Astrocyte (in vitro differentiated cells and primary cell): ENCODE measurements around the gene CD19. TPM values are rescaled to one million over a fixed set of nuclear protein-coding genes. Genes with fewer than 3 reads are reported as not detected.
"Not testable (repeated sequence)": the region's sequence is repeated elsewhere in the genome, so short reads cannot be mapped to it uniquely, and the experiment has no call there.

Experiments
- DNase-seq: peaks from one replicate; pipeline ENCODE4 v3.0.0-alpha.2; 2010; ENCODE audit warnings: low read depth
- FAIRE-seq: peaks from 2 replicates; lab custom pipeline; 2011; peaks lifted over from hg19 to GRCh38; lab: Jason Lieb, UNC
- H2AFZ ChIP-seq: 2 replicates; pipeline ENCODE4 v1.6.0; 2012; ENCODE audit warnings: low read depth, low read length, inconsistent platforms
- H3K27ac ChIP-seq: 2 replicates; pipeline ENCODE4 v1.5.1; 2011; ENCODE audit warnings: low read depth, low read length, inconsistent platforms
- H3K27me3 ChIP-seq: 2 replicates; pipeline ENCODE4 v1.6.0; 2011; ENCODE audit warnings: low read length, inconsistent platforms; ENCODE audit not compliant: insufficient read depth
- H3K36me3 ChIP-seq: 2 replicates; pipeline ENCODE4 v1.5.1; 2011; ENCODE audit warnings: low read length, inconsistent platforms; ENCODE audit not compliant: insufficient read depth
- H3K4me1 ChIP-seq: 2 replicates; pipeline ENCODE4 v1.5.1; 2011; ENCODE audit warnings: low read length, inconsistent platforms; ENCODE audit not compliant: insufficient read depth
- H3K4me2 ChIP-seq: 2 replicates; pipeline ENCODE4 v1.6.0; 2012; ENCODE audit warnings: low read length, inconsistent platforms
- H3K4me3 ChIP-seq: 2 replicates; pipeline ENCODE4 v1.5.1; 2011; ENCODE audit warnings: low read depth, mild to moderate bottlenecking, low read length, inconsistent platforms; ENCODE audit not compliant: insufficient read depth
- H3K79me2 ChIP-seq: 2 replicates; pipeline ENCODE4 v1.6.0; 2012; ENCODE audit warnings: mild to moderate bottlenecking, low read length, inconsistent platforms; ENCODE audit not compliant: insufficient read depth
- H3K9ac ChIP-seq: 2 replicates; pipeline ENCODE4 v1.6.0; 2012; ENCODE audit warnings: mild to moderate bottlenecking, low read length, inconsistent platforms
- H3K9me3 ChIP-seq: 2 replicates; pipeline ENCODE4 v1.5.1; 2012; ENCODE audit warnings: low read depth, mild to moderate bottlenecking, low read length, inconsistent platforms; ENCODE audit not compliant: insufficient read depth
- H4K20me1 ChIP-seq: 2 replicates; pipeline ENCODE4 v1.6.0; 2012; ENCODE audit warnings: low read length, inconsistent platforms; ENCODE audit not compliant: insufficient read depth
- H3K27ac Mint-ChIP-seq: one replicate; pipeline ENCODE4 v1.8.0; 2021; ENCODE audit warnings: mild to moderate bottlenecking, mixed read lengths; ENCODE audit not compliant: unreplicated experiment
- H3K27me3 Mint-ChIP-seq: one replicate; pipeline ENCODE4 v1.8.0; 2021; ENCODE audit warnings: low read depth, mixed read lengths; ENCODE audit not compliant: unreplicated experiment
- H3K36me3 Mint-ChIP-seq: one replicate; pipeline ENCODE4 v1.8.0; 2021; ENCODE audit warnings: low read depth, mixed read lengths; ENCODE audit not compliant: unreplicated experiment
- H3K4me1 Mint-ChIP-seq: one replicate; pipeline ENCODE4 v1.8.0; 2021; ENCODE audit warnings: low read depth, mixed read lengths; ENCODE audit not compliant: unreplicated experiment
- H3K4me3 Mint-ChIP-seq: one replicate; pipeline ENCODE4 v1.8.0; 2021; ENCODE audit warnings: mild to moderate bottlenecking, moderate library complexity, mixed read lengths; ENCODE audit not compliant: unreplicated experiment
- H3K9me3 Mint-ChIP-seq: one replicate; pipeline ENCODE4 v1.8.0; 2021; ENCODE audit warnings: mild to moderate bottlenecking, mixed read lengths; ENCODE audit not compliant: unreplicated experiment
- CTCF ChIP-seq: IDR thresholded peaks from 2 replicates; pipeline ENCODE4 v1.5.1; 2011; ENCODE audit warnings: low read depth, mild to moderate bottlenecking, inconsistent platforms, low read length, moderate library complexity; ENCODE audit not compliant: insufficient read depth
- EZH2 ChIP-seq: IDR thresholded peaks from 2 replicates; pipeline ENCODE4 v1.6.1; 2012; ENCODE audit warnings: mild to moderate bottlenecking, low read length, inconsistent platforms; ENCODE audit not compliant: insufficient read depth
- total RNA-seq: library from RNA; stranded (reverse); gene quantifications from 2 replicates; pipeline ENCODE4 v1.2.1, GENCODE V29; 2021

The CD19 gene
- total RNA-seq, 1 donor from 2014 or later: not detected

DNA sequence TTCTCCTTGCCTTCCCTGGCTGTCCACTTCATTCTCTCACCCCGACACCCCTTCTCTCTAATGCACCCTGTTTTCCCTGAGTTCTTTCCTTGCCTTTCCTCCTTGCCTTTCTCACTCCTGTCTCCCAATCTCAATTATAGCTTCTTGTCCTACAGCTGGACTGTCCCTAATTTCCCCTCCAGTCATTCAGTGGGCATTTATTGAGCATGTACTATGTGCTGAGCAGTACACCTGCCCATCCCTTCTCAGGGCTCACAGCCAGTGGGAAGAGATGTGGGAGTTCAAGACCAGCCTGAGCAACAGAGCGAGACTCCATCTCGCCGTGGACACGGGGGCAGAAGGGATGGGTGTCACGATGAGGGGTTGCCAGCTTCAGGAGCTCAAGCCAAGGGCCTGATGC is 47.7 kb upstream of the CD19 start:
- Histone ChIP-seq H3K36me3 (no peaks in the 10 kb centered on the region), H3K27ac (no peak overlapping the region), H3K4me1 (peaks cover 13% of the 10 kb centered on the region), H3K9ac (no peak overlapping the region), H3K79me2 (no peaks in the 10 kb centered on the region), H3K27me3 (no peaks in the 10 kb centered on the region), H4K20me1 (no peaks in the 10 kb centered on the region), H3K9me3 (no peaks in the 10 kb centered on the region), H3K4me2 (no peak overlapping the region), H3K4me3 (no peak overlapping the region), H2AFZ (no peak overlapping the region)
- Mint-ChIP-seq H3K27ac (no peak overlapping the region), H3K36me3 (peaks cover 7% of the 10 kb centered on the region), H3K4me1 (no peaks in the 10 kb centered on the region), H3K27me3 (peaks cover 13% of the 10 kb centered on the region), H3K4me3 (no peak overlapping the region), H3K9me3 (no peaks in the 10 kb centered on the region)
- no peak for DNase-seq
- no peak for FAIRE-seq
- TF ChIP-seq CTCF (no peak), EZH2 (no peak)

DNA sequence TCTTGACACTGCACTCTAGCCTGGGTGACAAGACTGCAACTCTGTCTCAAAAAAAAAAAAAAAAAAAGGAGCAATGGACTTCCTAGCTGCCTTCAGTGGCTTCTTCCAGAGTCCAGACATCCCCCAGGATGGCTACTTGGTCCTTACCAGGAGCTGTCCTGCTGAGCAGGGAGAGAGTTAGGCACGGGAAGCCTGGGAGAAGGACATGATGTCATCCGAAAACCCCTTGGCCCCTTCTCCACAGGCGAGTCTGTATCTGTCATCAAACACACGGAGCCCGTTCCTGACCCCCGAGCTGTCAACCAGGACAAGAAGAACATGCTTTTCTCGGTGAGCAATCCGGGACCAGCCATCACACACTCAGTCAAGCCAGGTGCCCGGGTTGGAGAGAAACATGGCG is 44.8 kb upstream of the CD19 start:
- Histone ChIP-seq H3K4me1 (no peaks in the 10 kb centered on the region), H3K9ac (no peak overlapping the region), H3K27ac (no peak overlapping the region), H2AFZ (no peak overlapping the region), H3K4me2 (no peak overlapping the region), H3K36me3 (no peaks in the 10 kb centered on the region), H4K20me1 (no peaks in the 10 kb centered on the region), H3K27me3 (no peaks in the 10 kb centered on the region), H3K9me3 (no peaks in the 10 kb centered on the region), H3K79me2 (no peaks in the 10 kb centered on the region), H3K4me3 (no peak overlapping the region)
- Mint-ChIP-seq H3K27me3 (peaks cover 5% of the 10 kb centered on the region), H3K27ac (no peak overlapping the region), H3K4me1 (no peaks in the 10 kb centered on the region), H3K9me3 (no peaks in the 10 kb centered on the region), H3K4me3 (no peak overlapping the region), H3K36me3 (peaks cover 2% of the 10 kb centered on the region)
- TF ChIP-seq EZH2: no peak
- TF ChIP-seq CTCF: no peak
- no peak for DNase-seq
- no peak for FAIRE-seq

DNA sequence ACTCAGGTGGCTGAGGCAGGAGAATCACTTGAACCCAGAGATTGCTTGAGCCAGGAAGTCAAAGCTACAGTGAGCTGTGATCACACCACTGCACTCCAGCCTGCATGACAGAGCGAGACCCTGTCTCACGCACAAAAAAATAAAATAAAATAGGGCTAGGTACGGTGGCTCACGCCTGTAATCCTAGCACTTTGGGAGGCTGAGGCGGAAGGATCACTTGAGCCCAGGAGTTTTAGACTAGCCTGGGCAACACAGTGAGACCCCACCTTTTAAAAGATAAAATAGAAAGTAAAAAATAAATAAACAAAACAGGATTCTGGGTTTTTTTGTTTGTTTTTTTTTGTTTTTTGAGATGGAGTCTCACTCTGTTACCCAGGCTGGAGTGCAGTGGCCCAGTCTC is 41.4 kb upstream of the CD19 start:
- H3K4me2 ChIP-seq, H3K27me3 ChIP-seq, H3K27ac ChIP-seq, H2AFZ ChIP-seq, H3K27ac Mint-ChIP-seq, H3K9me3 Mint-ChIP-seq, H4K20me1 ChIP-seq, H3K36me3 ChIP-seq, H3K79me2 ChIP-seq, H3K4me3 ChIP-seq, H3K9me3 ChIP-seq, H3K4me1 ChIP-seq, DNase-seq, H3K4me1 Mint-ChIP-seq, FAIRE-seq, H3K36me3 Mint-ChIP-seq, H3K27me3 Mint-ChIP-seq, H3K9ac ChIP-seq, H3K4me3 Mint-ChIP-seq: not testable (repeated sequence)
